Ishikawa (cell line): ENCODE data around the gene AASDHPPT.

Experiments used
- EP300 ChIP-seq: IDR thresholded peaks from 2 replicates; pipeline ENCODE4 v1.6.1; 2012; ENCODE audit warnings: borderline replicate concordance
- FOXM1 ChIP-seq: IDR thresholded peaks from 2 replicates; pipeline ENCODE4 v1.6.1; 2012; ENCODE audit warnings: low read depth, borderline replicate concordance
- RAD21 ChIP-seq: IDR thresholded peaks from 2 replicates; pipeline ENCODE4 v1.6.1; 2012; ENCODE audit warnings: low read depth
- USF1 ChIP-seq: IDR thresholded peaks from 2 replicates; pipeline ENCODE4 v1.6.1; 2012
- YY1 ChIP-seq: IDR thresholded peaks from 2 replicates; pipeline ENCODE4 v1.6.1; 2012; ENCODE audit warnings: low read depth

- TF ChIP-seq EP300 (no peak), YY1 (no peak), USF1 (no peak), FOXM1 (no peak), RAD21 (no peak)
These were observed 26.4 kb upstream of the AASDHPPT start for GRCh38 chr11:106051103-106051502.
